Renal cortical epithelial cell (primary cell): Measurements from ENCODE around the gene KAT2B. TPM values are rescaled to one million over a fixed set of nuclear protein-coding genes. Genes with fewer than 3 reads are reported as not detected.

Source experiments
- total RNA-seq: library from RNA; depleted of rRNA; stranded (reverse); fragments of >200 nt; gene quantifications from 2 replicates; pipeline ENCODE4 v1.2.3, GENCODE V29; 2014

The KAT2B gene
- total RNA-seq, 1 donor from 2014 or later = 13.6 TPM

Other genes starting within 250 kb of the KAT2B start
- gene EFHB, start 106.2 kb upstream of the KAT2B start, total RNA-seq = 8.1 and 8.7 TPM in 2 replicates
- 87.3 and 105 TPM in 2 replicates for gene RAB5A, start 93.3 kb upstream of the KAT2B start, total RNA-seq
- gene PP2D1, start 28.2 kb upstream of the KAT2B start, total RNA-seq = not detected in 2 replicates
- 0.99 and 7.3 TPM in 2 replicates for gene SGO1, start 145.8 kb downstream of the KAT2B start, total RNA-seq